ENCODE results near the gene DCHS2.
"Not testable (repeated sequence)": the region's sequence is repeated elsewhere in the genome, so short reads cannot be mapped to it uniquely, and the experiment has no call there.

DCHS2 gene

GRCh38 chr4:154230091-154230490, 261.5 kb downstream of the DCHS2 start:
- Histone ChIP-seq H3K18ac (ENCODE audit: low read depth in 1 of 2, low read length in 2 of 2) (no peak overlapping the region), H3K27me3 (ENCODE audit: control insufficient read depth in 1 of 2, insufficient read depth in 1 of 2, low read length in 2 of 2) (no peaks in the 10 kb centered on the region), H2BK15ac (ENCODE audit: low read depth, poor library complexity, severe bottlenecking) (no peak overlapping the region), H3K4me1 (ENCODE audit: control insufficient read depth, insufficient read depth, low read depth, low read length) (no peaks in the 10 kb centered on the region), H4K91ac (ENCODE audit: low read length) (no peak overlapping the region), H3K23ac (ENCODE audit: low read length in 2 of 2) (no peak overlapping the region), H3K9me3 (ENCODE audit: control insufficient read depth, low read length) (peaks cover 3% of the 10 kb centered on the region), H3K79me1 (replicated peaks; ENCODE audit: low read length, poor library complexity, severe bottlenecking) (no peaks in the 10 kb centered on the region), H3K4me3 (ENCODE audit: insufficient read depth in 1 of 2, low read depth in 1 of 2, low read length in 2 of 2) (no peak overlapping the region), H3K4ac (ENCODE audit: low read depth in 1 of 2, low read length in 2 of 2) (no peak overlapping the region), H3K14ac (ENCODE audit: low read length in 2 of 2) (no peak overlapping the region), H3K4me2 (ENCODE audit: low read length, poor library complexity, severe bottlenecking) (no peak overlapping the region), H3K36me3 (ENCODE audit: control insufficient read depth in 1 of 2, insufficient read depth in 2 of 2, low read depth in 1 of 2, low read length in 2 of 2) (no peaks in the 10 kb centered on the region), H3K27ac (ENCODE audit: low read length, poor library complexity, severe bottlenecking) (no peak overlapping the region), H2AK5ac (ENCODE audit: low read length, severe bottlenecking) (no peak overlapping the region), H2BK120ac (ENCODE audit: low read depth, low read length) (no peak overlapping the region), H4K8ac (ENCODE audit: low read length) (no peak overlapping the region), H2AFZ (ENCODE audit: low read depth, low read length) (no peak overlapping the region), H2BK5ac (ENCODE audit: low read depth, low read length, poor library complexity, severe bottlenecking) (no peak overlapping the region), H2BK12ac (ENCODE audit: low read length in 2 of 2) (no peak overlapping the region), H3K9ac (ENCODE audit: low read length) (no peak overlapping the region)
- WGBS, result 84% methylated on average over 2 of the region's 2 CpGs
- no peak for DNase-seq

- no peaks in the 10 kb centered on the region for H3K4me1 ChIP-seq (ENCODE audit: control insufficient read depth, insufficient read depth, low read depth, low read length)
- no peak overlapping the region for H4K8ac ChIP-seq (ENCODE audit: low read length)
- H3K4me3 ChIP-seq (ENCODE audit: insufficient read depth in 1 of 2, low read depth in 1 of 2, low read length in 2 of 2), result no peak overlapping the region
- H4K91ac ChIP-seq (ENCODE audit: low read length), result no peak overlapping the region
- no peak overlapping the region for H2BK12ac ChIP-seq (ENCODE audit: low read length in 2 of 2)
- H2AK5ac ChIP-seq (ENCODE audit: low read length, severe bottlenecking), result no peak overlapping the region
- H3K36me3 ChIP-seq (ENCODE audit: control insufficient read depth in 1 of 2, insufficient read depth in 2 of 2, low read depth in 1 of 2, low read length in 2 of 2), result no peaks in the 10 kb centered on the region
- H3K27ac ChIP-seq (ENCODE audit: low read length, poor library complexity, severe bottlenecking), result no peak overlapping the region
- H3K18ac ChIP-seq (ENCODE audit: low read depth in 1 of 2, low read length in 2 of 2), result no peak overlapping the region
- no peak overlapping the region for H3K4ac ChIP-seq (ENCODE audit: low read depth in 1 of 2, low read length in 2 of 2)
- no peak overlapping the region for H2AFZ ChIP-seq (ENCODE audit: low read depth, low read length)
- no peaks in the 10 kb centered on the region for H3K79me1 ChIP-seq (replicated peaks; ENCODE audit: low read length, poor library complexity, severe bottlenecking)
- no peak overlapping the region for H3K14ac ChIP-seq (ENCODE audit: low read length in 2 of 2)
- no peak overlapping the region for H3K9ac ChIP-seq (ENCODE audit: low read length)
- no peak overlapping the region for H3K4me2 ChIP-seq (ENCODE audit: low read length, poor library complexity, severe bottlenecking)
- no peak overlapping the region for H2BK5ac ChIP-seq (ENCODE audit: low read depth, low read length, poor library complexity, severe bottlenecking)
- DNase-seq, result no peak
- H2BK120ac ChIP-seq (ENCODE audit: low read depth, low read length), result no peak overlapping the region
- peaks cover 57% of the 10 kb centered on the region for H3K9me3 ChIP-seq (ENCODE audit: control insufficient read depth, low read length)
- no peak overlapping the region for H2BK15ac ChIP-seq (ENCODE audit: low read depth, poor library complexity, severe bottlenecking)
- no peak overlapping the region for H3K23ac ChIP-seq (ENCODE audit: low read length in 2 of 2)
- H3K27me3 ChIP-seq (ENCODE audit: control insufficient read depth in 1 of 2, insufficient read depth in 1 of 2, low read length in 2 of 2), result no peaks in the 10 kb centered on the region
Observed at GRCh38 chr4:154222875-154223274, 268.7 kb downstream of the DCHS2 start.

GRCh38 chr4:154218051-154218450, 273.5 kb downstream of the DCHS2 start:
- Histone ChIP-seq H4K8ac (ENCODE audit: low read length) (no peak overlapping the region), H3K4me1 (ENCODE audit: control insufficient read depth, insufficient read depth, low read depth, low read length) (no peaks in the 10 kb centered on the region), H3K4me2 (ENCODE audit: low read length, poor library complexity, severe bottlenecking) (no peak overlapping the region), H3K9me3 (ENCODE audit: control insufficient read depth, low read length) (peaks cover 35% of the 10 kb centered on the region), H4K91ac (ENCODE audit: low read length) (no peak overlapping the region), H3K4me3 (ENCODE audit: insufficient read depth in 1 of 2, low read depth in 1 of 2, low read length in 2 of 2) (no peak overlapping the region), H2BK120ac (ENCODE audit: low read depth, low read length) (no peak overlapping the region), H3K36me3 (ENCODE audit: control insufficient read depth in 1 of 2, insufficient read depth in 2 of 2, low read depth in 1 of 2, low read length in 2 of 2) (no peaks in the 10 kb centered on the region), H2BK5ac (ENCODE audit: low read depth, low read length, poor library complexity, severe bottlenecking) (no peak overlapping the region), H2AFZ (ENCODE audit: low read depth, low read length) (no peak overlapping the region), H2BK15ac (ENCODE audit: low read depth, poor library complexity, severe bottlenecking) (no peak overlapping the region), H3K4ac (ENCODE audit: low read depth in 1 of 2, low read length in 2 of 2) (no peak overlapping the region), H2AK5ac (ENCODE audit: low read length, severe bottlenecking) (no peak overlapping the region), H3K9ac (ENCODE audit: low read length) (no peak overlapping the region), H3K27me3 (ENCODE audit: control insufficient read depth in 1 of 2, insufficient read depth in 1 of 2, low read length in 2 of 2) (no peaks in the 10 kb centered on the region), H3K79me1 (replicated peaks; ENCODE audit: low read length, poor library complexity, severe bottlenecking) (no peaks in the 10 kb centered on the region), H3K23ac (ENCODE audit: low read length in 2 of 2) (no peak overlapping the region), H2BK12ac (ENCODE audit: low read length in 2 of 2) (no peak overlapping the region), H3K14ac (ENCODE audit: low read length in 2 of 2) (no peak overlapping the region), H3K18ac (ENCODE audit: low read depth in 1 of 2, low read length in 2 of 2) (no peak overlapping the region), H3K27ac (ENCODE audit: low read length, poor library complexity, severe bottlenecking) (no peak overlapping the region)
- DNase-seq, result no peak

GRCh38 chr4:154217384-154217783, 274.2 kb downstream of the DCHS2 start:
- H3K27me3 ChIP-seq (ENCODE audit: control insufficient read depth in 1 of 2, insufficient read depth in 1 of 2, low read length in 2 of 2); H3K9ac ChIP-seq (ENCODE audit: low read length); H2BK15ac ChIP-seq (ENCODE audit: low read depth, poor library complexity, severe bottlenecking); H4K8ac ChIP-seq (ENCODE audit: low read length); H2BK120ac ChIP-seq (ENCODE audit: low read depth, low read length); H3K14ac ChIP-seq (ENCODE audit: low read length in 2 of 2); H3K4me2 ChIP-seq (ENCODE audit: low read length, poor library complexity, severe bottlenecking); H2BK12ac ChIP-seq (ENCODE audit: low read length in 2 of 2); H2BK5ac ChIP-seq (ENCODE audit: low read depth, low read length, poor library complexity, severe bottlenecking); H4K91ac ChIP-seq (ENCODE audit: low read length); H3K36me3 ChIP-seq (ENCODE audit: control insufficient read depth in 1 of 2, insufficient read depth in 2 of 2, low read depth in 1 of 2, low read length in 2 of 2); H2AK5ac ChIP-seq (ENCODE audit: low read length, severe bottlenecking); H2AFZ ChIP-seq (ENCODE audit: low read depth, low read length); H3K23ac ChIP-seq (ENCODE audit: low read length in 2 of 2); H3K27ac ChIP-seq (ENCODE audit: low read length, poor library complexity, severe bottlenecking); H3K79me1 ChIP-seq (replicated peaks; ENCODE audit: low read length, poor library complexity, severe bottlenecking); DNase-seq; H3K4me3 ChIP-seq (ENCODE audit: insufficient read depth in 1 of 2, low read depth in 1 of 2, low read length in 2 of 2); H3K4me1 ChIP-seq (ENCODE audit: control insufficient read depth, insufficient read depth, low read depth, low read length); H3K4ac ChIP-seq (ENCODE audit: low read depth in 1 of 2, low read length in 2 of 2); H3K18ac ChIP-seq (ENCODE audit: low read depth in 1 of 2, low read length in 2 of 2): not testable (repeated sequence)
- peaks cover 29% of the 10 kb centered on the region for H3K9me3 ChIP-seq (ENCODE audit: control insufficient read depth, low read length)
- 79% methylated on average over 10 of the region's 13 CpGs for WGBS

Measured in mesenchymal stem cell (in vitro differentiated cells and primary cell).